Measurements from ENCODE around the gene RERE.

DNA sequence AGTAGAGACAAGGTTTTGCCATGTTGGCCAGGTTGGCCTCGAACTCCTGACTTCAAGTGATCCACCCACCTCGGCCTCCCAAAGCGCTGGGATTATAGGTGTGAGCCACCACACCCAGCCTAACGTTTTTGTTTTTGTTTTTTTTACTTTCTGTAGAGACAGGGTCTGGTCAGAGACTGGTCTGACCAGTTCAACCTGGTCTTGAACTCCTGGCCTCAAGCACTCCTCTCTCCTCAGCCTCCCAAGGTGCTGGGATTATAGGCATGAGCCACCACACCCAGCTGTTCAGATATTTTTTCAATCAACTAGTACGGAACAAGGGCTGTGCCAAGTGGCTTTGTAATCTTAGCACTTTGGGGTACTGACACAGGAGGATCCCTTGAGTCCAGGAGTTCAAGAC, 209.5 kb downstream of the RERE start:
- TF ChIP-seq FOXM1 (IDR thresholded peaks at IDR 0.05; ENCODE audit: borderline replicate concordance) (no peak), TARDBP (IDR thresholded peaks at IDR 0.05) (no peak)
